Caco-2 (cell line): ENCODE measurements around the gene RPL4. TPM values are rescaled to one million over a fixed set of nuclear protein-coding genes. Genes with fewer than 3 reads are reported as not detected.

ENCODE experiments used
- BruUV-seq: library from RNA; stranded (reverse); fragments of 400-500 nt; replicated peaks from 2 replicates; lab custom pipeline; 2021; lab: Mats Ljungman, UMichigan
- CTCF ChIA-PET: fragments of 300-600 bp; sonication (Branson Sonifier 250); formaldehyde crosslinking; loops from one replicate; lab custom pipeline; 2022; ENCODE audit warnings: antibody characterized with exemption; lab: Charles Lee
- POLR2A ChIA-PET: fragments of 300-600 bp; sonication (Branson Sonifier 250); formaldehyde crosslinking; loops from one replicate; lab custom pipeline; 2022; ENCODE audit warnings: antibody characterized with exemption; lab: Charles Lee
- DNase-seq, 2 experiments: peaks; one replicate each; pipeline versions ENCODE4 v3.0.0 to v3.0.0-alpha.2; 2020 to 2022
- H3K27me3 ChIP-seq: replicated peaks from 2 replicates; pipeline ENCODE4 v1.6.0; 2011; ENCODE audit warnings: low read length; ENCODE audit not compliant: control insufficient read depth, insufficient read depth
- H3K36me3 ChIP-seq: 2 replicates; pipeline ENCODE4 v1.5.1; 2011; ENCODE audit warnings: low read length; ENCODE audit not compliant: control insufficient read depth, insufficient read depth
- H3K4me1 ChIP-seq: fragments of 250-450 bp; sonication (Bioruptor Pico); 2 replicates; pipeline ENCODE4 v1.5.1; 2020; ENCODE audit warnings: mild to moderate bottlenecking
- H3K4me3 ChIP-seq: 2 replicates; pipeline ENCODE4 v1.5.1; 2011; ENCODE audit warnings: low read depth, mild to moderate bottlenecking, control low read depth, low read length
- H3K9me3 ChIP-seq: fragments of 250-450 bp; sonication (Bioruptor Pico); 2 replicates; pipeline ENCODE4 v1.5.1; 2020; ENCODE audit warnings: mild to moderate bottlenecking, moderate library complexity
- H3K27ac Mint-ChIP-seq: one replicate; pipeline ENCODE4 v1.8.0; 2022; ENCODE audit warnings: mixed read lengths; ENCODE audit not compliant: unreplicated experiment
- H3K27me3 Mint-ChIP-seq: one replicate; pipeline ENCODE4 v1.8.0; 2022; ENCODE audit warnings: mixed read lengths; ENCODE audit not compliant: insufficient read depth, unreplicated experiment
- H3K36me3 Mint-ChIP-seq: one replicate; pipeline ENCODE4 v1.8.0; 2022; ENCODE audit warnings: mild to moderate bottlenecking, mixed read lengths; ENCODE audit not compliant: insufficient read depth, unreplicated experiment
- H3K4me1 Mint-ChIP-seq: one replicate; pipeline ENCODE4 v1.8.0; 2022; ENCODE audit warnings: low read depth, mixed read lengths; ENCODE audit not compliant: unreplicated experiment
- H3K4me3 Mint-ChIP-seq: one replicate; pipeline ENCODE4 v1.8.0; 2022; ENCODE audit warnings: mild to moderate bottlenecking, moderate library complexity, mixed read lengths; ENCODE audit not compliant: unreplicated experiment
- H3K9me3 Mint-ChIP-seq: one replicate; pipeline ENCODE4 v1.8.0; 2022; ENCODE audit warnings: mixed read lengths; ENCODE audit not compliant: unreplicated experiment
- intact Hi-C: fragments of 100-400 bp; cut with micrococcal nuclease; formaldehyde crosslinking; loops from one replicate; pipeline ENCODE4 v1.10.0; 2022; ENCODE audit not compliant: unreplicated experiment
- total RNA-seq: library from RNA; stranded (reverse); gene quantifications from 2 replicates; pipeline ENCODE4 v1.2.3, GENCODE V29; 2022
- TF ChIP-seq, protein P1 (sequence below), 2 experiments: fragments of 200-600 bp in 1 of 2; IDR thresholded peaks; 1 replicate in 1 of 2; 2 replicates in 1 of 2; pipeline versions ENCODE4 v1.5.1 to v1.8.0; 2011 to 2022; ENCODE audit warnings: antibody characterized with exemption in 1 of 2, control low read depth in 1 of 2, inconsistent platforms in 1 of 2, low read depth in 1 of 2, low read length in 1 of 2, mild to moderate bottlenecking in 1 of 2, moderate library complexity in 1 of 2; ENCODE audit not compliant: insufficient read depth in 1 of 2, severe bottlenecking in 1 of 2, unreplicated experiment in 1 of 2

The RPL4 gene
- total RNA-seq, 1 experiment from 2014 or later, result 3,102 TPM

DNA sequence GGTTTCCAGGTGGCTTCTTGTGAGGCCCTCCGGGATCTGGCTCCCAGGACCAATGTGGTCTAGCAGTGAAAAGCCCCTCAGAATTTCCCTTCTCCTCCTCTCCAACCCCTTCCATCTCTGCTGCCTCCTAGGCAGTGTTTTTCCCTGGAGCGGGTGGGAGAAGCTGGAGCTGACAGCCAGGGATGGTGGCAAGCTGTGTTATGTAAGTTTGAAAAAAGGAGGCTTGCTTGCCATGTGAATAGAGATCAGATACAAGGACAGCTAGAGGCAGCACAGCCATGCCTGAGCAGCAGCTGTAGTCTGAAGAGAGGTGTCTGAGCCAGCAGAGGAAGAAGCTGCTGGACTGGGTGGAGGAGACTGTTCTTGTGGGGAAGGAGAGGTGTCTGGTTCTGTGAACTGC, 27.6 kb downstream of the RPL4 start:
- Mint-ChIP-seq H3K4me3 (no peak overlapping the region), H3K9me3 (no peaks in the 10 kb centered on the region), H3K4me1 (peaks cover 11% of the 10 kb centered on the region), H3K36me3 (peaks cover 12% of the 10 kb centered on the region), H3K27me3 (no peaks in the 10 kb centered on the region), H3K27ac (no peak overlapping the region)
- intact Hi-C loops, result no loop called here
- no peak for DNase-seq
- CTCF ChIA-PET, result no interaction called here
- H3K9me3 ChIP-seq, result no peaks in the 10 kb centered on the region
- POLR2A ChIA-PET, result no interaction called here
- H3K36me3 ChIP-seq, result no peaks in the 10 kb centered on the region
- peaks cover 15% of the 10 kb centered on the region for H3K4me1 ChIP-seq
- TF ChIP-seq, protein P1, sequence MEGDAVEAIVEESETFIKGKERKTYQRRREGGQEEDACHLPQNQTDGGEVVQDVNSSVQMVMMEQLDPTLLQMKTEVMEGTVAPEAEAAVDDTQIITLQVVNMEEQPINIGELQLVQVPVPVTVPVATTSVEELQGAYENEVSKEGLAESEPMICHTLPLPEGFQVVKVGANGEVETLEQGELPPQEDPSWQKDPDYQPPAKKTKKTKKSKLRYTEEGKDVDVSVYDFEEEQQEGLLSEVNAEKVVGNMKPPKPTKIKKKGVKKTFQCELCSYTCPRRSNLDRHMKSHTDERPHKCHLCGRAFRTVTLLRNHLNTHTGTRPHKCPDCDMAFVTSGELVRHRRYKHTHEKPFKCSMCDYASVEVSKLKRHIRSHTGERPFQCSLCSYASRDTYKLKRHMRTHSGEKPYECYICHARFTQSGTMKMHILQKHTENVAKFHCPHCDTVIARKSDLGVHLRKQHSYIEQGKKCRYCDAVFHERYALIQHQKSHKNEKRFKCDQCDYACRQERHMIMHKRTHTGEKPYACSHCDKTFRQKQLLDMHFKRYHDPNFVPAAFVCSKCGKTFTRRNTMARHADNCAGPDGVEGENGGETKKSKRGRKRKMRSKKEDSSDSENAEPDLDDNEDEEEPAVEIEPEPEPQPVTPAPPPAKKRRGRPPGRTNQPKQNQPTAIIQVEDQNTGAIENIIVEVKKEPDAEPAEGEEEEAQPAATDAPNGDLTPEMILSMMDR (IDR thresholded peaks at IDR 0.05; ENCODE audit: insufficient read depth in 1 of 2, low read depth in 1 of 2, low read length in 1 of 2, severe bottlenecking in 1 of 2, unreplicated experiment in 1 of 2), result no peak
- H3K27me3 ChIP-seq, result no peaks in the 10 kb centered on the region
- no peak overlapping the region for H3K4me3 ChIP-seq
- BruUV-seq, result no TSS peak

DNA sequence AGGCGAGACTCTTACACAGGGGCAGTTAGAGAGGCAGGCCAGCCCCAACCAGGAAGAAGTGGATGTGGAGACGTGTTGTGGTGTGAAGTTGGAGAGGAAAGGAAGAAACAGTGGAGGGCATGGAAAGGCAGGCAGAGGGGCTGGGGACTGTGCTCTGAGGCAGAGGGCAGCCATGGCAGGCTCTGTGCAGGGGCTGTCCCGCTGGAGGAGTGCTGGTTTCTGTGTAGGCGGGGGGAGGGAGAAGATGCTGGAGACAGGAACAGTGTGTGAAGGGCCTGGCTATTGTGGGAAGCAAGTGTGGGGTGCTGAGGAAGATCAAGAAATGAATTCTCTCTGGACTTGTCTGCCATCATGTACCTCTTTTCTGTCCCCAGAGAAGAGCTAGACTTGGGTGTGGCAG, 28.1 kb downstream of the RPL4 start:
- H3K9me3 Mint-ChIP-seq, result no peaks in the 10 kb centered on the region
- intact Hi-C loops, result no loop called here
- TF ChIP-seq, protein P1 (IDR thresholded peaks at IDR 0.05; ENCODE audit: insufficient read depth in 1 of 2, low read depth in 1 of 2, low read length in 1 of 2, severe bottlenecking in 1 of 2, unreplicated experiment in 1 of 2), result no peak
- no peak for DNase-seq
- ChIA-PET POLR2A (no interaction called here), CTCF (no interaction called here)
- Histone ChIP-seq H3K9me3 (no peaks in the 10 kb centered on the region), H3K36me3 (no peaks in the 10 kb centered on the region), H3K4me3 (no peak overlapping the region), H3K27me3 (no peaks in the 10 kb centered on the region), H3K4me1 (peaks cover 20% of the 10 kb centered on the region)
- peaks cover 12% of the 10 kb centered on the region for H3K4me1 Mint-ChIP-seq
- no peaks in the 10 kb centered on the region for H3K27me3 Mint-ChIP-seq
- no peak overlapping the region for H3K4me3 Mint-ChIP-seq
- H3K27ac Mint-ChIP-seq, result no peak overlapping the region
- no TSS peak for BruUV-seq
- H3K36me3 Mint-ChIP-seq, result peaks cover 12% of the 10 kb centered on the region

DNA sequence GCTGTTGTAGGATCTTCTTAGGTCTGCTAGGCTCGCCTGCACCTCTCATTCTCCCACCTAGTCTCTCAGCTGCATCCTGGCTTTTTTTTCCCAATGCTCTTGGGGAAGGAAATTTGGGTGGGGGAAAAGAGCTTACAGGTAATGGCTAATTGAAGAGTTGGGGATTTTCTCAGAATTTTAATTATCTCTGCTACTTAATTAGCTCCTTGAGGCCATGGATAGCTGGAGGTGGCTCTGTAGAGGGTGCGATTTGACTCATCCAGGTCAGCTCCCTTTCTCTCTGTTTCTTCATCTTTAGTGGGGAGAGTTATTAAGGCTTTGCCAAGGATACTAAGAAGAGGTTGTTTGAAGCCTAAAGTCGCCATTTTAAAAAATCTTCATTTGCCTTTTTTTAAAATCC, 29.7 kb downstream of the RPL4 start:
- H3K9me3 Mint-ChIP-seq, result no peaks in the 10 kb centered on the region
- DNase-seq, result no peak
- H3K36me3 Mint-ChIP-seq, result peaks cover 7% of the 10 kb centered on the region
- H3K27me3 ChIP-seq, result no peaks in the 10 kb centered on the region
- no peak overlapping the region for H3K4me3 Mint-ChIP-seq
- no peak overlapping the region for H3K4me3 ChIP-seq
- peaks cover 23% of the 10 kb centered on the region for H3K4me1 Mint-ChIP-seq
- no peaks in the 10 kb centered on the region for H3K9me3 ChIP-seq
- no TSS peak for BruUV-seq
- no peak overlapping the region for H3K27ac Mint-ChIP-seq
- ChIA-PET POLR2A (no interaction called here), CTCF (interaction anchor here (0.7 kb wide), 1 partner anchor 9 kb away, joined by 3 read pairs; no protein-coding TSS in a partner anchor)
- intact Hi-C loops, result loop anchor here (5.0 kb wide), 1 partner anchor 88 kb away; the partner anchor contains the start of gene MAP2K1
- H3K36me3 ChIP-seq, result no peaks in the 10 kb centered on the region
- TF ChIP-seq, protein P1 (IDR thresholded peaks at IDR 0.05; ENCODE audit: insufficient read depth in 1 of 2, low read depth in 1 of 2, low read length in 1 of 2, severe bottlenecking in 1 of 2, unreplicated experiment in 1 of 2), result no peak
- H3K4me1 ChIP-seq, result peaks cover 30% of the 10 kb centered on the region
- no peaks in the 10 kb centered on the region for H3K27me3 Mint-ChIP-seq
